Fibroblast of lung (primary cell): ENCODE results near the gene RERE. TPM values are rescaled to one million over a fixed set of nuclear protein-coding genes. Genes with fewer than 3 reads are reported as not detected.

Source experiments
- DNase-seq, 2 donors: peaks; one replicate each; pipeline versions ENCODE4 v3.0.0 to v3.0.0-alpha.2; 2010; ENCODE audit warnings: low read depth in 2 of 2
- H2AFZ ChIP-seq: 2 replicates; pipeline ENCODE4 v1.5.1; 2012; ENCODE audit warnings: low read length, control low read depth, inconsistent platforms
- H3K27ac ChIP-seq: 2 replicates; pipeline ENCODE4 v1.5.1; 2011; ENCODE audit warnings: low read length, control low read depth; ENCODE audit not compliant: insufficient read depth
- H3K27me3 ChIP-seq: 2 replicates; pipeline ENCODE4 v1.5.1; 2011; ENCODE audit warnings: mild to moderate bottlenecking, low read length; ENCODE audit not compliant: control insufficient read depth, insufficient read depth
- H3K36me3 ChIP-seq: 2 replicates; pipeline ENCODE4 v1.5.1; 2011; ENCODE audit warnings: low read length; ENCODE audit not compliant: control insufficient read depth, insufficient read depth
- H3K4me1 ChIP-seq: 2 replicates; pipeline ENCODE4 v1.5.1; 2011; ENCODE audit warnings: low read length; ENCODE audit not compliant: control insufficient read depth, insufficient read depth; ENCODE audit errors: extremely low read depth
- H3K4me2 ChIP-seq: 2 replicates; pipeline ENCODE4 v1.5.1; 2011; ENCODE audit warnings: low read length, control low read depth; ENCODE audit not compliant: insufficient read depth; ENCODE audit errors: extremely low read depth
- H3K4me3 ChIP-seq, 4 experiments: fragments of 200-600 bp in 1 of 4; sonication (generic) in 1 of 4; replicated peaks in 1 of 4; 2 replicates each; pipeline ENCODE4 v1.5.1; 2011 to 2016; ENCODE audit warnings: low read length in 4 of 4, low read depth in 3 of 4, mild to moderate bottlenecking in 3 of 4, control low read depth in 2 of 4, inconsistent platforms in 1 of 4, mixed read lengths in 1 of 4; ENCODE audit not compliant: insufficient read depth in 1 of 4; ENCODE audit errors: control extremely low read depth in 1 of 4
- H3K79me2 ChIP-seq: 2 replicates; pipeline ENCODE4 v1.5.1; 2012; ENCODE audit warnings: mild to moderate bottlenecking, low read length, inconsistent platforms; ENCODE audit not compliant: control insufficient read depth, insufficient read depth
- H3K9ac ChIP-seq: 2 replicates; pipeline ENCODE4 v1.5.1; 2011; ENCODE audit warnings: mild to moderate bottlenecking, low read length, control low read depth; ENCODE audit not compliant: insufficient read depth
- H3K9me3 ChIP-seq: 2 replicates; pipeline ENCODE4 v1.5.1; 2012; ENCODE audit warnings: low read depth, low read length; ENCODE audit not compliant: control insufficient read depth, insufficient read depth
- H4K20me1 ChIP-seq: 2 replicates; pipeline ENCODE4 v1.5.1; 2011; ENCODE audit warnings: low read length; ENCODE audit not compliant: control insufficient read depth, insufficient read depth; ENCODE audit errors: extremely low read depth
- EZH2 ChIP-seq: IDR thresholded peaks from 2 replicates; pipeline ENCODE4 v1.5.1; 2012; ENCODE audit warnings: low read length, control low read depth, mild to moderate bottlenecking; ENCODE audit errors: missing control alignments
- polyA plus RNA-seq, 2 donors: library from polyadenylated mRNA; depleted of rRNA in 1 of 2; stranded (reverse) in 1 of 2; unstranded in 1 of 2; fragments of >200 nt; gene quantifications; 2 replicates each; pipeline ENCODE4 v1.2.1, GENCODE V29; 2011 to 2012; ENCODE audit warnings: missing spikeins in 1 of 2
- total RNA-seq: library from RNA; depleted of rRNA; stranded (reverse); fragments of >200 nt; gene quantifications from 2 replicates; pipeline ENCODE4 v1.2.1, GENCODE V29; 2014
- TF ChIP-seq, protein P1 (sequence below), 2 donors: IDR thresholded peaks in 1 of 2; conservative IDR thresholded peaks in 1 of 2; 1 replicate in 1 of 2; 2 replicates in 1 of 2; pipeline ENCODE4 v1.5.1; 2011 to 2012; ENCODE audit warnings: low read length in 2 of 2, control low read depth in 1 of 2, inconsistent platforms in 1 of 2, low read depth in 1 of 2, mild to moderate bottlenecking in 1 of 2

Gene RERE
- total and polyA plus RNA-seq, 2 donors (not counting 1 experiment from before 2014, with no cell fraction given): 3.7 to 51.0 TPM

DNA sequence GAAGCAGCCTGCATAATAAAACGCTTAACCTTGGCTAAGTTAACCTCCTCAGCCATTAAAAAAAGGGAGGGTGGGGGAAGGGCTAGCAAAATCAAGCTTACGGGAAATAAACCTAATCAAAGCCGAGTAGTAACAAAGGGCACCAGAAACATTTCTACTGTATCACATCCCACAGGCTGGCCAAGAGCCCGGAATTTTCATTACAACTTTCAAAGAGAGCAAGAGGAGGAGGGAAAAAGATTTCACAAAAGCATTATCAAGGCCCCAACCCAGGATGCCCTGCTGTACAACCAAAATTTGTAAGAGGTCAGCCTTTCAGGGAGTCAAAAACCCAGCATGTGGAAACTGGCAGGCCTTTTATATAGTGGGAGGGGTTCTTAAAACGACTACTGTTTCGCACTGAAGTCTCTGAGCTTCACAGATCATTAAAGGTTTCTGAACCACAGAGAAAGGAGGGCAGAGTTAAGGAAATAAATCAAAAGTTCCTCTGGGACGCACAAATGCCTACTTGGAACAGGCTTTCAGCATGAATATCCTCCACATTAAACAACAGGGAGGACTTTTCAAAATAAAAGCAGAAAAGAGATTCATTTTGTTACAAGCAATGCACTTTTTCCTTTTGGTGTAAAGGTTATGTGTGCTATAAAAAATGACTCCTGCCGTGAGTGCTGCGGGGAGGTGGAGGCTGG lies 409.1 kb downstream of the RERE start:
- no peak for TF ChIP-seq EZH2
- TF ChIP-seq, protein P1, sequence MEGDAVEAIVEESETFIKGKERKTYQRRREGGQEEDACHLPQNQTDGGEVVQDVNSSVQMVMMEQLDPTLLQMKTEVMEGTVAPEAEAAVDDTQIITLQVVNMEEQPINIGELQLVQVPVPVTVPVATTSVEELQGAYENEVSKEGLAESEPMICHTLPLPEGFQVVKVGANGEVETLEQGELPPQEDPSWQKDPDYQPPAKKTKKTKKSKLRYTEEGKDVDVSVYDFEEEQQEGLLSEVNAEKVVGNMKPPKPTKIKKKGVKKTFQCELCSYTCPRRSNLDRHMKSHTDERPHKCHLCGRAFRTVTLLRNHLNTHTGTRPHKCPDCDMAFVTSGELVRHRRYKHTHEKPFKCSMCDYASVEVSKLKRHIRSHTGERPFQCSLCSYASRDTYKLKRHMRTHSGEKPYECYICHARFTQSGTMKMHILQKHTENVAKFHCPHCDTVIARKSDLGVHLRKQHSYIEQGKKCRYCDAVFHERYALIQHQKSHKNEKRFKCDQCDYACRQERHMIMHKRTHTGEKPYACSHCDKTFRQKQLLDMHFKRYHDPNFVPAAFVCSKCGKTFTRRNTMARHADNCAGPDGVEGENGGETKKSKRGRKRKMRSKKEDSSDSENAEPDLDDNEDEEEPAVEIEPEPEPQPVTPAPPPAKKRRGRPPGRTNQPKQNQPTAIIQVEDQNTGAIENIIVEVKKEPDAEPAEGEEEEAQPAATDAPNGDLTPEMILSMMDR (conservative IDR thresholded peaks at IDR 0.05 in 1 of 2, IDR thresholded peaks at IDR 0.05 in 1 of 2; ENCODE audit: low read depth in 1 of 2, low read length in 2 of 2): no peak
- H3K79me2 ChIP-seq: peaks cover 59% of the 10 kb centered on the region
- no peaks in the 10 kb centered on the region for H3K27me3 ChIP-seq
- H3K4me1 ChIP-seq: peaks cover 53% of the 10 kb centered on the region
- no peak overlapping the region for H2AFZ ChIP-seq
- H4K20me1 ChIP-seq: no peaks in the 10 kb centered on the region
- no peaks in the 10 kb centered on the region for H3K9me3 ChIP-seq
- peak overlapping the region in 1 of 4 experiments; percentile 25 for H3K4me3 ChIP-seq
- peak overlapping the region; percentile 85 for H3K27ac ChIP-seq
- H3K36me3 ChIP-seq: no peaks in the 10 kb centered on the region
- peak; percentile 90 to 96 for DNase-seq
- H3K4me2 ChIP-seq: peak overlapping the region; percentile 67
- peak overlapping the region; percentile 18 for H3K9ac ChIP-seq

DNA sequence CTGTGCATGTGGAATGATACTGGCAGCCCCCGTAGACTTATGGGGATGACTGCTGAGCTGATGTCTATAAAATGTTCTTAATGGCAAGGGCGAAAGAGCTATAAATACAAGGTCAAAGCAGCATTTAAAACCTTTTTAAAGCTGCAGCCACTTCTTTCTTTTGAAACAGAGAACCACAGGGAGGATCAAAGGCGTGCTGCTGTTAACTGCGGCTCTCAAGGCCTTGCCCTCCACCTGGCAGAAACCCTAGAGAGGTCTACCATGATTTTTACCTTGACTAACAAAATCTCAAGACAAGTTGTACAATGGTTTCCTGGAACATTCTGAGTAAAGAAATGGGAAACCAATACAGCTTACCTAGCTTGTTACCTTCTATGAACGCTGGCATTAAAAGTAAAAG lies 409.8 kb downstream of the RERE start:
- Histone ChIP-seq H3K9me3 (no peaks in the 10 kb centered on the region), H3K27me3 (no peaks in the 10 kb centered on the region), H3K27ac (peak overlapping the region; percentile 85), H4K20me1 (no peaks in the 10 kb centered on the region), H3K36me3 (no peaks in the 10 kb centered on the region), H3K9ac (peak overlapping the region; percentile 18), H3K4me3 (peak overlapping the region in 1 of 4 experiments; percentile 25), H3K4me1 (peaks cover 51% of the 10 kb centered on the region), H2AFZ (no peak overlapping the region), H3K4me2 (peak overlapping the region; percentile 51), H3K79me2 (peaks cover 56% of the 10 kb centered on the region)
- no peak for DNase-seq
- TF ChIP-seq, protein P1 (conservative IDR thresholded peaks at IDR 0.05 in 1 of 2, IDR thresholded peaks at IDR 0.05 in 1 of 2; ENCODE audit: low read depth in 1 of 2, low read length in 2 of 2): no peak
- TF ChIP-seq EZH2: no peak

DNA sequence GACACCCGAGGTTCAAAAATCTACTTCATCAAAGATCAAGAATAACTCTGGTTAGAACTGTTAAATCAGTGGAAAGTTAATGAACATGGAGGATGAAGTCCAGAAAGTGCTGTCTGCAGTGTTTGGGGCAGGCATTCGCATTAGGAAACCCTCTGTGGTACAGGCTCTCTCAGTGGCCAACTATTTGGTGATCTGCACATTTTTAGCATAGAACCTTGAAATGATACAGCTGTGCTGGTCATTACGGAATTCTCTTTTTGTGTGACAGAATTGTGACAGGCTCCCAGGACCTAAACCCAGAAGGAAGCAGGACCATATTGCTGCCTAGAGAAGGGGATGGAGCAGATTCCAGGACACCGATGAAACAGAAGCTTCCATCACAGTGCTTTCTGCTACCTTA lies 410.5 kb downstream of the RERE start:
- Histone ChIP-seq H3K27me3 (no peaks in the 10 kb centered on the region), H3K9ac (no peak overlapping the region), H2AFZ (no peak overlapping the region), H3K36me3 (peaks cover 2% of the 10 kb centered on the region), H3K9me3 (no peaks in the 10 kb centered on the region), H4K20me1 (no peaks in the 10 kb centered on the region), H3K4me1 (peaks cover 47% of the 10 kb centered on the region), H3K27ac (peak overlapping the region; percentile 85), H3K4me3 (no peak overlapping the region), H3K79me2 (peaks cover 57% of the 10 kb centered on the region), H3K4me2 (peak overlapping the region; percentile 54)
- TF ChIP-seq EZH2: no peak
- TF ChIP-seq, protein P1 (conservative IDR thresholded peaks at IDR 0.05 in 1 of 2, IDR thresholded peaks at IDR 0.05 in 1 of 2; ENCODE audit: low read depth in 1 of 2, low read length in 2 of 2): no peak
- DNase-seq: peak in 1 of 2 donors; percentile 69
